ENCODE results near the gene TRIML2.
"Not testable (repeated sequence)": the region's sequence is repeated elsewhere in the genome, so short reads cannot be mapped to it uniquely, and the experiment has no call there.

The TRIML2 gene

DNA sequence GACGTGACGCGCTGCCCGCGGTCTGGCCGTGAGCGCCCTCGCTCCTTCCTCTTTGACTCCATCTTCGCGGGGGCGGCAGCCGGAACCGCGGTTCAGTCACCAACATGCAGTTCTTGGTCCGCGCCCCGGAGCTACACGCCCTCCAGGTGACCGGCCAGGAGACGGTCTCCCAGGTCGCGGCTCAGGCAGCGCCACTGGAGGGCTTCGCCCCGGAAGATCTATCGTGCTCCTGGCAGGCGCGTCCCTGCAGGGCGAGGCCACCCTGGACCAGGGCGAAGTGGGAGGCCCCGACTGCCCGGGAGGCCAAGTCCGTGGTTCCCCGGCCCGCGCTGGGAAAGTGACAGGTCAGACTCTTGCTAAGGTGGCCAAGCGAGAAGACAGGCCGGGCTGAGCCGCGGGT lies 2.9 kb downstream of the TRIML2 start:
- DNase-seq, result no peak

DNA sequence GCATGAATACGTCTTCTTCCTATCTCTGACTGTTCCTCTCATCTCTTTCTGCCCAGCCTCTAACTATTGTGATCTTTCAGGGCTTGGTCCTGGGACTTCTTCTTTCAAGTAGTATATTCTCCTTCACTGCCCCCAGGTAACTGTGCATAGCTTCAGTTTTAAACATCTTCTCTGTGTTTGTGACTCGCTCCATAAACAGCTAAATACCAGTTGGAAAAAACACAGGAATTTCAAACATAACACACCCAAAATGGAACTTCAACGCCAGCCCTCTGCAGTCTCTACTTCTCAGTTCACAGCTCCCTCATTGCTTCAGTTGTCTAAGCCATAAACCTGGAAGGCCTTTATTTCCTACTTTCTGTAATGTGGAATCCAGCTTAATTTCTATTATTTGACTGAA lies 16.6 kb downstream of the TRIML2 start:
- no peak for DNase-seq

DNA sequence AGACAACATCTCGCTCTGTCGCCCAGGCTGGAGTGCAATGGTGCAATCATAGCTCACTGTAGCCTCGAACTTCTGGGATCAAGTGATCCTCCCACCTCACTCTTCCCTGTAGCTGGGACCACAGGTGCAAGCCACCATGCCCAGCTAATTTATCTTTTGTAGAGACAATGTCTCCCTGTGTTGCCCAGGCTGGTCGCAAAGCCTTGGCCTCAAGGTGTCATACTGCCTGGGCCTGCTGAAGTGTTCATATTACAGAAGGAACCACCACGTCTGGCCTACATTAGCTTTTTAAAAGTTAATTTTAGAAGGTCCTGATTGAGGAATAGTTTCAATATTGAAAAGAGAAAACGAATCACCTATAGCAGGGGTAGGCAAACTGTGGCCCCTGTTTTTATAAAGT lies 22.5 kb downstream of the TRIML2 start:
- DNase-seq, result no peak

DNA sequence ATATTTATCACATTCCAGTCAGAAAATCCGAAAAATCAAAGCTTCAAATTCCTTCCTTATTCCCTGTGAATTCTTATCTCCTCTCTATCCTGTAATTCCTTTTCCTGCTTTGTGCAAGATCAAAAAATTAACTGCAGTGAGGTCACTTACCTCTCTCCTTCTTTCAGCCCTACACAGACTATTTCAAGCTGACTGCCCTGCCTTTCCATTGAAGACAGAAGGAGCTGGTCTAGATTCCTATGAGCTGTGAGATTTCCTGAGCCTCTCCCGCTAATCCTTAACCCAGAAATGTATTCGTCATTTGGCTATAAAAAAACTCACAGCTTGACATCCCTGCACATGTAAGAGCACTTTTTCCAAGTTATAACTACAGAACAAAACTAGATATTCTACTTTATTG lies 26.6 kb downstream of the TRIML2 start:
- no peak for DNase-seq

DNA sequence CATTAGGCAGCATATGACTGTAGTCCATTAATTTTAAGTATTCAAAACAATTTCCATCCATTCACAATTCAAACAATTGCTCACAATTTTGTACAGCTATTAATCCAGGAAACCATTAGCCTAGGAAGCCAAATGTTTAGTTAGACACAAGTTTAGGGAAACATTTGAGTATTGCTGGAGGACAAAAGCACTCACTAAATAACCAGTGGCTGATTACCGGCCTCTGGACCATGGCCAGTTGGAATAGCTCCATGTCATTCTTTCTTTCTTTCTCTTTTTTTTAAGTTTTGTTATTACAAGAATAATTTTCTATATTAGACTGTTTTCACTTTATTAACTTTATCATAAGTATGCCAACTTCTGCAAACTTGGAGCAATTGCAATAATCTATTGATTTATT lies 31.3 kb downstream of the TRIML2 start:
- DNase-seq, result no peak

DNA sequence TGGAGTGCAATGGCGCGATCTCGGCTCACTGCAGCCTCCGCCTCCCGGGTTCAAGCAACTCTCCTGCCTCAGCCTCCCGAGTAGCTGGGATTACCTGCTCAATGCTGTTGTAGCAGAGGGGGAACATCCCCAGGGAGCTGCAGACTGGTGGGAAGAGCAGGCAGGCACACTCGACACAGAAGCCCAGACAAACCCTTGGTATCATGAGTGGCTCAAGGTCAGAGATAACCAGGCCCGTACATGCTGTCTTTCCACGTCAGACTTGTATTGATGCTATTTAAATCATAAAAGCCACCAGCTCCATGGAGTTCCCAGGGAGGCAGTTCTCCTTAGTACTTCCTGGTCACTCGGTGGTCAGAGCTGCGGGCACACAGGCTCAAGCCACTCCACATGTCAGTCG lies 33.2 kb downstream of the TRIML2 start:
- no peak for DNase-seq

DNA sequence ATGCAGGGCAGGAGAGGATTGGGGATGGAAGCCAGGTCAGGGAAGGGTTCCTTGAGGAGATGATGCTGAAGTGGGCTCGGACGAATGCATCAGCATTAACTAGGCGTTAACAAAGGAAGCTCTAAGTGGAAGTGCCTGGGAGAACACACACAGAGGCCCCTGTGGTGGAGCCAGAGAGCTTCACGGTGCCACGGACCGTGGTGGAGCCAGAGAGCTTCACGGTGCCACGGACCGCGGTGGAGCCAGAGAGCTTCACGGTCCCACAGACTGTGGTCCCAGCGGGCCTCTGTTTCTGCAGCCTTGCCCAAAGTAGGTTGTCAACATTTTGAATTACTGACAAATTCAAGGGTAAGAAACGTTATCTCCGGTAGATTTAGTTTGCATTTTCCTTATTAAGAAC lies 48.3 kb downstream of the TRIML2 start:
- DNase-seq, result no peak

DNA sequence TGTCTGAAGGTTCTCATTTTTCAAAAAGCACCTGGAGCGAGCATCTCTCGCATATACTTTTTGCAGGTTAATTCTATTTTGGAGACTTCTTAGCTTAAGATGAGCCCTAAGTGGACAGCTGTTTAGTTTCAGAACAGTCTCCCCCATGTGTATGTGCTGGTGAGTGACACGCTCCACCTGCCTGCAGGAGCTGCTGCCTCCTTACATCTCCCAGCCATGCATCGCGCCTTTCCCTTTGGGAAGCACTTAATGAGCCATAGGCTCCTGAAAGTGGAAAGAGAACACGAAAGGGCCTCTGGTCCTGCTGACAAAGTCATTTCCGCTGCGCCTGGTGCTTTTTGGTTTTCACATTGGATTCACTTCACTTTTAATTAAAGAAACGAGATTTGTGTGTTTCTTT lies 56.1 kb downstream of the TRIML2 start:
- no peak for DNase-seq

DNA sequence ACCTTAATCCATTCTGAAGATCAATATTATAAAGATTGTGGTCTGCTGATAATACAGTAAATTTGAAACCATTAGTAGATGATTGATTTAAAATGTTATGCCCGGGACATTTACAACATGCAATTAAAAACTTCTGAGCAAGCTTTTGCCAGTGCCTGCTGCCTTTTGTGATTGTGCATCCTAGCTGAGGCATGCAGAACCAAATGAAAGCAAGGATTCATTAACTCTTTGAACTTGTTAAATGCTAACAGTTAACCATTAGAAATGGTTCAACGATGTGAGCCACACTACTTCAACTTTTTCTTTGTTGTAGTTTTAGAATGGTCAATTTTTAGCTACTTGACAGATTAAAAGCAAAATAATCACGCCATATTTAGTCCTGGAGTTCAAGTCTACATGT lies 62.7 kb downstream of the TRIML2 start:
- DNase-seq, result no peak

DNA sequence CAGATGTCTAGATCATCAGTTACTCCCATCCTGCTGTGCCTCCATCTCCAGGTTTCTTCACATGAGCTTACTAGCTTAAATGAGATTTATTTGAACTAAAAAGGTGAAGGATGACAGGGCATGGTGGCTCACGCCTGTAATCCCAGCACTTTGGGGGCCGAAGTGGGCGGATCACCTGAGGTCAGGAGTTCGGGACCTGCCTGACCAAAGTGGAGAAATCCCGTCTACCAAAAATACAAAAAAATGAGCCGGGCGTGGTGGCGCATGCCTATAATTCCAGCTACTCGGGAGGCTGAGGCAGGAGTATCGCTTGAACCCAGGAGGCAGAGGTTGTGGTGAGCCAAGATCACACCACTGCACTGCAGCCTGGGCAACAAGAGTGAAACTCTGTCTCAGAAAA lies 63.9 kb downstream of the TRIML2 start:
- not testable (repeated sequence) for DNase-seq

DNA sequence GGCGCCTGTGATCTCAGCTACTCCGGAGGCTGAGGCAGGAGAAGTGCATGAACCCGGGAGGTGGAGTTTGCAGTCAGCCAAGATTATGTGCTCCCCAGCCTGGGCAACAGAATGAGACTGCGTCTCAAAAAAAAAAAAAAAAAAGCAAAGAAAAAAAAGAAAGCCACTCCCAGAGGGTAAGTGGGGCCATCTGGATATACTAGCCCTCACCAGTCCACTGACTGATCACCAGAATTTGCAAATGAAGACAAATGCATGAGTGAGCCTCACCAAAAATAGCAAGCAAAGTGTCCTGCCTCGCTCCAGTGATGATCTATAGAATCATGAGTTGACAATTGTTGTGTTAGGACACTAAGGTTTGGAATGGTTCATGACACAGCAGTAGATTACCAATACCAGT lies 66.2 kb downstream of the TRIML2 start:
- no peak for DNase-seq

DNA sequence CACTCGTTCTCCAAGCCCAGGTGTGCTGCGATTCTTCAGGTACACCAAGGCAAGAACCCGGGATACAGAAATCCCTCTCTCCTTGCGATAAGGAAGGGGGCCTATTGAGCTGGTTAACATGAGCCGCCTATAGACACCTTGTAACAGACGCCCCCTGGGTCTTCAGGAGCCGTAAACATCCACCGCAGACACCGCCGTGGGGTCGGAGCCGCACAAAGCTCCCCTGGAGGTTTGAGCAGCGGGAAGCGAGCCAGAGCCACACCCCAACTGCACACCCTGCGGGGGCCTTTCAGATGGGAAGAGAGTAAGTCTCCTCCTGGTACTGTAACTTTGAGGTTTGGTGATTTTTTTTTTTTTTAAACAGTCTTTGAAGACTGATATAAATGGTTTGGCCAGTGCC lies 67.2 kb downstream of the TRIML2 start:
- no peak for DNase-seq

DNA sequence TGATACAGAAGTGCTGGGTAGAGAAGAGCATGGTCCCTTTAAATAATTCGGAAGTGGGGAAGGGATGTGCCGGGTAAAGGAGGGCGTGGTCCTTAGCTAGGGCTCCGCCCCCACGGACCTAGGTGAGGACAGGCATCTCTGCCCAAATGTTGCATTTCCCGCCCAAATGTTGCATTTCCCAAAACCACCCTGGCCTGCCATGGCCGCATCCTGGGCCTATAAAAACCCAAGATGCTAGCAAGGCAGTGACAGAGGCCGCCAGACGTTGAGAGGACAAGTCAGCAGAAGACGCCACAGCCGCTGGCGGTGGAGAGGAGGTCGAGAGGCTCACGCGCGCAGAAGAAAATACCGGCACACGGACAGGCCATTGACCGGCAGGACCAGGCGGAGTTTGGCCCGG lies 67.7 kb downstream of the TRIML2 start:
- DNase-seq, result no peak

Measured in activated CD8-positive, alpha-beta memory T cell treated with anti-CD3 and anti-CD28 coated beads, Interleukin-2, amount 50 U/mL, for 48 hours (primary cell).